DOHH2 (cell line): ENCODE results near the gene LRRC23.

Source experiments
- CTCF ChIP-seq: fragments of 200-600 bp; sonication (generic); IDR thresholded peaks from one replicate; pipeline ENCODE4 v1.5.1; 2014; ENCODE audit warnings: antibody characterized with exemption, mild to moderate bottlenecking, low read depth, low read length; ENCODE audit not compliant: poor library complexity, severe bottlenecking
- EZH2phosphoT487 ChIP-seq: fragments of 200-600 bp; sonication (generic); IDR thresholded peaks from 2 replicates; pipeline ENCODE4 v1.6.1; 2017; ENCODE audit warnings: borderline replicate concordance, mild to moderate bottlenecking, antibody characterized with exemption, low read length, moderate library complexity, mixed read lengths

- TF ChIP-seq CTCF (no peak), EZH2phosphoT487 (no peak)
Measured at GRCh38 chr12:6923851-6924250, 19.2 kb downstream of the LRRC23 start.
